ENCODE results near the gene PWWP3B. TPM values are rescaled to one million over a fixed set of nuclear protein-coding genes. Genes with fewer than 3 reads are reported as not detected.

Gene PWWP3B
- total RNA-seq, 2 donors from 2014 or later = not detected

- ATAC-seq (replicated peaks in 1 of 2) (no peak), DNase-seq (no peak)
- peaks cover 19% of the 10 kb centered on the region for H3K27me3 Mint-ChIP-seq (ENCODE audit: low read depth)
- H3K36me3 Mint-ChIP-seq (ENCODE audit: insufficient read depth in 2 of 2) = no peaks in the 10 kb centered on the region
- no peaks in the 10 kb centered on the region for H3K9me3 Mint-ChIP-seq
- H3K4me3 Mint-ChIP-seq = no peak overlapping the region
- H3K27ac Mint-ChIP-seq = no peak overlapping the region
- H3K4me1 Mint-ChIP-seq (ENCODE audit: low read depth) = no peaks in the 10 kb centered on the region
Measured at GRCh38 chrX:106203315-106203714, 35.2 kb downstream of the PWWP3B start.

- no peak for DNase-seq
- no peak for ATAC-seq (replicated peaks in 1 of 2)
- Mint-ChIP-seq H3K4me3 (no peak overlapping the region), H3K27me3 (ENCODE audit: low read depth) (peaks cover 12% of the 10 kb centered on the region), H3K36me3 (ENCODE audit: insufficient read depth in 2 of 2) (no peaks in the 10 kb centered on the region), H3K9me3 (no peaks in the 10 kb centered on the region), H3K27ac (no peak overlapping the region), H3K4me1 (ENCODE audit: low read depth) (no peaks in the 10 kb centered on the region)
Measured at GRCh38 chrX:106208154-106208553, 40.0 kb downstream of the PWWP3B start.

Other genes starting within 250 kb of the PWWP3B start
- not detected for gene SERPINA7, start 129.6 kb upstream of the PWWP3B start, total RNA-seq

Measured in activated T-cell treated with anti-CD3 and anti-CD28 coated beads, Interleukin-2, amount 50 U/mL, for 72 hours (primary cell).